GM10266 (cell line): ENCODE data around the gene ZNF662.
"Not testable (repeated sequence)": the region's sequence is repeated elsewhere in the genome, so short reads cannot be mapped to it uniquely, and the experiment has no call there.

ENCODE experiments used
- DNase-seq: peaks from one replicate; pipeline ENCODE4 v3.0.0; 2012; ENCODE audit errors: extremely low spot score
- TF ChIP-seq, protein P1 (sequence below): IDR thresholded peaks from 2 replicates; pipeline ENCODE4 v1.5.1; 2012; ENCODE audit warnings: mild to moderate bottlenecking, low read depth; ENCODE audit not compliant: control insufficient read depth, insufficient read depth; ENCODE audit errors: missing control alignments

The ZNF662 gene

DNA sequence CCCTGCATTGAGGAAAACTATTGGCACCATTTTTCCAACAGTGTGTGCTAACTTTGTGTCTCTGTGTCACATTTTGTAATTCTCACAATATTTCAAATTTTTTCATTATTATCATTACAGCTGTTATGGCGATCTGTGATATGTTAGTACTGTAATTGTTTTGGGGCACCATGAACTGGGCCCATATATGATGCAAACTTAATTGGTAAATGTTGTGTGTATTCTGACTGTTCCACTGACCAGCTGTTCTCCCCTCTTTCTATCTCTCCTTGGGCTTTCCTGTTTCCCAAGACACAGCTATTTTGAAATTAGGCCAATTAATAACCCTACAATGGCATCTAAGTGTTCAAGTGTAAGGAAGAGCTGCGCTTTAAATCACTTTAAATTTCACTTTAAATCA, 28.1 kb upstream of the ZNF662 start:
- DNase-seq, result no peak
- TF ChIP-seq, protein P1, sequence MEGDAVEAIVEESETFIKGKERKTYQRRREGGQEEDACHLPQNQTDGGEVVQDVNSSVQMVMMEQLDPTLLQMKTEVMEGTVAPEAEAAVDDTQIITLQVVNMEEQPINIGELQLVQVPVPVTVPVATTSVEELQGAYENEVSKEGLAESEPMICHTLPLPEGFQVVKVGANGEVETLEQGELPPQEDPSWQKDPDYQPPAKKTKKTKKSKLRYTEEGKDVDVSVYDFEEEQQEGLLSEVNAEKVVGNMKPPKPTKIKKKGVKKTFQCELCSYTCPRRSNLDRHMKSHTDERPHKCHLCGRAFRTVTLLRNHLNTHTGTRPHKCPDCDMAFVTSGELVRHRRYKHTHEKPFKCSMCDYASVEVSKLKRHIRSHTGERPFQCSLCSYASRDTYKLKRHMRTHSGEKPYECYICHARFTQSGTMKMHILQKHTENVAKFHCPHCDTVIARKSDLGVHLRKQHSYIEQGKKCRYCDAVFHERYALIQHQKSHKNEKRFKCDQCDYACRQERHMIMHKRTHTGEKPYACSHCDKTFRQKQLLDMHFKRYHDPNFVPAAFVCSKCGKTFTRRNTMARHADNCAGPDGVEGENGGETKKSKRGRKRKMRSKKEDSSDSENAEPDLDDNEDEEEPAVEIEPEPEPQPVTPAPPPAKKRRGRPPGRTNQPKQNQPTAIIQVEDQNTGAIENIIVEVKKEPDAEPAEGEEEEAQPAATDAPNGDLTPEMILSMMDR, result no peak

- TF ChIP-seq, protein P1, result no peak
- DNase-seq, result no peak
These were observed 25.8 kb upstream of the ZNF662 start for GRCh38 chr3:42880183-42880582.

GRCh38 chr3:42880601-42881451, 25.1 kb upstream of the ZNF662 start:
- DNase-seq, result peak; percentile 87

DNA sequence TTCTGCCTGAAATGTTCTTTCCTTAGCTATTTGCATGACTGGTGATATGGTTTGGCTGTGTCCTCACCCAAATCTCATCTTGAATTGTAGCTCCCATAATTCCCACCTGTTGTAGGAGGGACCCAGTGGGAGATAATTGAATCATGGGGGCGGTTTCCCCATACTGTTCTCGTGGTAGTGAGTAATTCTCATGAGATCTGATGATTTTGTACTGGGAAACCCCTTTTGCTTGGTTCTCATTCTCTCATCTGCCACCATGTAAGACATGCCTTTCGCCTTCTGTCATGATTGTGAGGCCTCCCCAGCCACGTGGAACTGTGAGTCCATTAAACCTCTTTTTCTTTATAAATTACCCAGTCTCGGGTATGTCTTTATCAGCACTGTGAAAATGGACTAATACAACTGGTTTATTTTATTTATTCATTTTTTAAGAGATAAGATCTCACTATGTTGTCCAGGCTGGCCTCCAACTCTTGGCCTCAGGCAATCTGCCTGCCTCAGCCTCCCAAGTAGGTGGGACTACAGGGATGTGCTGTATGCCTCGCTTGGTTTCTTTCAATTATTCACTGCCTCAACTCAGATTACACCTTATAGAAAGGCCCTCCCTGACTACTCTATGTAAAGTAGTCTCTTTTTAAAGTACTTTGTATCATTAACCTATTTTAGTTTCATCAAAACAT, 22.6 kb upstream of the ZNF662 start:
- not testable (repeated sequence) for DNase-seq

More at GRCh38 chr3:42880601-42881451, 25.1 kb upstream of the ZNF662 start:
- TF ChIP-seq, protein P1, result peak; percentile 97

DNA sequence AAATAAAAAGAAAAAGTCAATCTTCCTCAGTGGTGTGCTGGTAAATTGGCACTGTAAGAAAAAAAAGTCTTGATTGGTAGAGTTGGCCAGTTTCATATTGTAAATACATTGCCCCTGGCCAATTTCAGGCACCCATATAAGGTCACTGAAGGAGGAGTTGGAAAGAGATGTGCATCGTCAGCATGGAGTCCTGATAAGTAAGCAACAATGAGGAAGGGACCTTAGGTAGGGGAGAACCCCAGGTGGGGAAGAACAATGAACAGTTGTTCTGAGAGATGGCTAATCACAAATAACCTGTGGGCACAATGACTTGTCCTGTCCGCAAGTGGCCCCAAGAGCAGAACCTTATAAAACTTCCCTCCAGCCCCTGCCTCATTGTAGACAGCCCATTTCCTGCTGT, 21.6 kb upstream of the ZNF662 start:
- TF ChIP-seq, protein P1, result no peak
- no peak for DNase-seq

- no peak for DNase-seq
- TF ChIP-seq, protein P1, result no peak
These were observed 19.6 kb upstream of the ZNF662 start for GRCh38 chr3:42886294-42886822.

DNA sequence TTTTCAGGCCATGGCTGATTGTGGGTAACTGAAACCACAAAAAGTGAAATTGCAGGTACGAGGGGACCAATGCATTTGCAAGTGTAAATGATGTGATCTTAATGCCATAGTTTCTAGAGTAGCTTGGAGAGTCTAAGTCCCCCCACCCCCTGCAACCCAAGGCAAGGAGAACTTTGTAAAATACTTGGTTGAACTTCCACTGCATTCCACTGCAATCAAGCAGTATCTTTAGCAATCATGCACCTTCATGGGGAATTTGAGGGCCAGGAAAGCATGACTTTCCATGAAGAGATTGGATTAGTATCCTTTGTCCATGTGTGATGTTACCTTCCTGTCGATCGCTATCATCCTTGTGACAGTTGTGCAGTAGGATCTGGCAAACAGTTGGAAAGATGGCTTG, 18.9 kb upstream of the ZNF662 start:
- DNase-seq, result no peak
- TF ChIP-seq, protein P1, result no peak
